Endothelial cell (in vitro differentiated cells): ENCODE results near the gene PPARA. TPM values are rescaled to one million over a fixed set of nuclear protein-coding genes. Genes with fewer than 3 reads are reported as not detected.

ENCODE experiments used
- DNase-seq: peaks from one replicate; pipeline ENCODE4 v3.0.0; 2021; ENCODE audit warnings: low spot score
- H3K27ac Mint-ChIP-seq: one replicate; pipeline ENCODE4 v1.8.0; 2021; ENCODE audit warnings: mixed read lengths, inconsistent platforms; ENCODE audit not compliant: unreplicated experiment
- H3K27me3 Mint-ChIP-seq: one replicate; pipeline ENCODE4 v1.8.0; 2021; ENCODE audit warnings: mild to moderate bottlenecking, moderate library complexity, mixed read lengths, inconsistent platforms; ENCODE audit not compliant: unreplicated experiment
- H3K36me3 Mint-ChIP-seq: one replicate; pipeline ENCODE4 v1.8.0; 2021; ENCODE audit warnings: mild to moderate bottlenecking, low read depth, mixed read lengths, inconsistent platforms; ENCODE audit not compliant: unreplicated experiment
- H3K4me1 Mint-ChIP-seq: one replicate; pipeline ENCODE4 v1.8.0; 2021; ENCODE audit warnings: mild to moderate bottlenecking, mixed read lengths, inconsistent platforms; ENCODE audit not compliant: unreplicated experiment
- H3K4me3 Mint-ChIP-seq: one replicate; pipeline ENCODE4 v1.8.0; 2021; ENCODE audit warnings: mild to moderate bottlenecking, mixed read lengths, inconsistent platforms; ENCODE audit not compliant: unreplicated experiment
- H3K9me3 Mint-ChIP-seq: one replicate; pipeline ENCODE4 v1.8.0; 2021; ENCODE audit warnings: mixed read lengths, inconsistent platforms; ENCODE audit not compliant: unreplicated experiment
- CTCF ChIP-seq: fragments of 200-600 bp; sonication (generic); IDR thresholded peaks from one replicate; pipeline ENCODE4 v1.5.0; 2021; ENCODE audit warnings: antibody characterized with exemption; ENCODE audit not compliant: unreplicated experiment
- total RNA-seq: library from RNA; stranded (reverse); fragmentation: NEBNext Ultra II Directional; extraction: Animal tissue kit (Norgen Biotek cat#: 25700); gene quantifications from one replicate; pipeline ENCODE4 v1.2.1, GENCODE V29; 2021; ENCODE audit not compliant: unreplicated experiment

PPARA gene
- total RNA-seq, 1 donor from 2014 or later = 12.6 TPM

GRCh38 chr22:46229701-46230100 is 79.4 kb downstream of the PPARA start:
- Mint-ChIP-seq H3K36me3 (peaks cover 4% of the 10 kb centered on the region), H3K9me3 (no peaks in the 10 kb centered on the region), H3K27ac (no peak overlapping the region), H3K4me3 (no peak overlapping the region), H3K27me3 (no peaks in the 10 kb centered on the region), H3K4me1 (no peaks in the 10 kb centered on the region)
- TF ChIP-seq CTCF = no peak
- no peak for DNase-seq

- Mint-ChIP-seq H3K27me3 (no peaks in the 10 kb centered on the region), H3K9me3 (no peaks in the 10 kb centered on the region), H3K27ac (no peak overlapping the region), H3K36me3 (peaks cover 4% of the 10 kb centered on the region), H3K4me3 (no peak overlapping the region), H3K4me1 (no peaks in the 10 kb centered on the region)
- no peak for DNase-seq
- TF ChIP-seq CTCF = no peak
Observed at GRCh38 chr22:46230262-46230901, 80.1 kb downstream of the PPARA start.

- TF ChIP-seq CTCF = no peak
- H3K27me3 Mint-ChIP-seq = no peaks in the 10 kb centered on the region
- H3K9me3 Mint-ChIP-seq = no peaks in the 10 kb centered on the region
- no peak for DNase-seq
- H3K4me1 Mint-ChIP-seq = no peaks in the 10 kb centered on the region
- no peak overlapping the region for H3K27ac Mint-ChIP-seq
- peaks cover 5% of the 10 kb centered on the region for H3K36me3 Mint-ChIP-seq
- no peak overlapping the region for H3K4me3 Mint-ChIP-seq
Observed at GRCh38 chr22:46233231-46233630, 82.9 kb downstream of the PPARA start.

DNA sequence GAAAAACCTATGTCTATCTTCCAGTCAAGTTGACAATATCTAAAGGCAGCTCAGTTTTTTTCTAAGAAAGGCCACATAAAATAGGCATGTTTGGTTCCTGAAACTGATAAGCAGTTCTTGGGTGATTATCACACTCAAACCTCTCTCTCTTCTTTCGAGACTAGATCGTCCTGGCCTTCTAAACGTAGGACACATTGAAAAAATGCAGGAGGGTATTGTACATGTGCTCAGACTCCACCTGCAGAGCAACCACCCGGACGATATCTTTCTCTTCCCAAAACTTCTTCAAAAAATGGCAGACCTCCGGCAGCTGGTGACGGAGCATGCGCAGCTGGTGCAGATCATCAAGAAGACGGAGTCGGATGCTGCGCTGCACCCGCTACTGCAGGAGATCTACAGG is 84.6 kb downstream of the PPARA start:
- no peaks in the 10 kb centered on the region for H3K4me1 Mint-ChIP-seq
- no peak overlapping the region for H3K4me3 Mint-ChIP-seq
- H3K27me3 Mint-ChIP-seq = no peaks in the 10 kb centered on the region
- no peak overlapping the region for H3K27ac Mint-ChIP-seq
- H3K9me3 Mint-ChIP-seq = no peaks in the 10 kb centered on the region
- peaks cover 8% of the 10 kb centered on the region for H3K36me3 Mint-ChIP-seq
- DNase-seq = no peak
- no peak for TF ChIP-seq CTCF

DNA sequence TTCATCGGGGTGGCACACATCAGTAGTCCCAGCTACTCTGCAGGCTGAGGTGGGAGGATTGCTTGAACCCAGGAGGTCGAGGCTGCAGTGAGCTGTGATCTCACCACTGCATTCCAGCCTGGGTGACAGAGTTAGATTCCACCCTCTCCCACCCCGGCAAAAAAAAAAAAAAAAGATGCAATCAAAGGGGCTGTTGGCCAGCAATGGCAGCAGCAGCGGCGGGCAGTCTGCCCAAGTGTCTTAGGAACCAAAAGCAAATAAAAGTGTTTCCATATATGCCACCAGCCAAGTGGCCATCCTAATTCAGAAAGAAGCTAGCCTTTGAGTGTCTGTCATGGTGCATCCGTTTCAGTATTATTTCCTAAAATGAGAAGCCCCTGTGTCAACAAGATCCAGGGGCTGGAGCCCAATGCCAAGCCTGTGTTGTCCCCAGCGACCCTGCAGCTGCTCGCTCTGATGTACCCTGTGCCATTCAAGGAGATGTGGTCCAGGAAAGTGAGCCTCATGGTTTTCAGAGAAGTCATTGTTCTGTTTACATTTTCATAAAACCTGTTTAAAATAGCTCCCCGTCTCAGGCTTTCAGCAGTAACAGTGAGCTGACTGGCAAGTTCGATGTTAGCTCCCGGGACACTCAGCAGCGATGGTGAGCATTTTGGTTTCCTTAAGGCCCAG is 87.3 kb downstream of the PPARA start:
- Mint-ChIP-seq H3K27ac (no peak overlapping the region), H3K27me3 (no peaks in the 10 kb centered on the region), H3K4me3 (peak overlapping the region; percentile 15), H3K9me3 (no peaks in the 10 kb centered on the region), H3K4me1 (no peaks in the 10 kb centered on the region), H3K36me3 (peaks cover 8% of the 10 kb centered on the region)
- no peak for TF ChIP-seq CTCF
- DNase-seq = no peak
